Neural cell (in vitro differentiated cells): ENCODE measurements around the gene NGFR. TPM values are rescaled to one million over a fixed set of nuclear protein-coding genes. Genes with fewer than 3 reads are reported as not detected.

Experiments used
- H2AFZ ChIP-seq: fragments of 200-600, 300-800 bp; sonication (generic), shearing (Covaris generic); 2 replicates; pipeline ENCODE4 v1.6.0; 2014; ENCODE audit warnings: low read depth, mild to moderate bottlenecking, antibody characterized with exemption, low read length, moderate library complexity
- H3F3A ChIP-seq: fragments of 200-600 bp; shearing (Covaris generic); 2 replicates; pipeline ENCODE4 v1.6.1; 2016; ENCODE audit warnings: mild to moderate bottlenecking, moderate library complexity, mixed read lengths, antibody characterized with exemption, low read length; ENCODE audit not compliant: insufficient read depth, poor library complexity, severe bottlenecking
- H3K27ac ChIP-seq: fragments of 200-600, 300-800 bp; sonication (generic), shearing (Covaris generic); 2 replicates; pipeline ENCODE4 v1.5.1; 2014; ENCODE audit warnings: mild to moderate bottlenecking, low read length, moderate library complexity
- H3K27me3 ChIP-seq: fragments of 300-800, 200-600 bp; sonication (generic), shearing (Covaris generic); 2 replicates; pipeline ENCODE4 v1.6.0; 2014; ENCODE audit warnings: mild to moderate bottlenecking, low read depth, low read length, moderate library complexity; ENCODE audit not compliant: insufficient read depth
- H3K36me3 ChIP-seq: fragments of 300-800, 200-600 bp; sonication (generic), shearing (Covaris generic); 2 replicates; pipeline ENCODE4 v1.5.1; 2014; ENCODE audit warnings: mild to moderate bottlenecking, antibody characterized with exemption, low read length, moderate library complexity; ENCODE audit not compliant: insufficient read depth
- H3K4me2 ChIP-seq: fragments of 300-800, 200-600 bp; sonication (generic), shearing (Covaris generic); 2 replicates; pipeline ENCODE4 v1.6.0; 2014; ENCODE audit warnings: mild to moderate bottlenecking, low read length
- H3K4me3 ChIP-seq: fragments of 300-800, 200-600 bp; sonication (generic), shearing (Covaris generic); 2 replicates; pipeline ENCODE4 v1.5.1; 2014; ENCODE audit warnings: mild to moderate bottlenecking, low read length, moderate library complexity
- H3K79me2 ChIP-seq: fragments of 200-600 bp; shearing (Covaris generic); replicated peaks from 2 replicates; pipeline ENCODE4 v1.6.0; 2014; ENCODE audit warnings: mild to moderate bottlenecking, low read length, moderate library complexity; ENCODE audit not compliant: insufficient read depth
- H3K9ac ChIP-seq: fragments of 300-800, 200-600 bp; sonication (generic), shearing (Covaris generic); 2 replicates; pipeline ENCODE4 v1.6.1; 2016; ENCODE audit warnings: mild to moderate bottlenecking, low read length, mixed read lengths
- H3K9me2 ChIP-seq: fragments of 200-600 bp; shearing (Covaris generic); 2 replicates; pipeline ENCODE4 v1.6.1; 2016; ENCODE audit warnings: mild to moderate bottlenecking, low read length, mixed read lengths; ENCODE audit not compliant: insufficient read depth
- H3K9me3 ChIP-seq: fragments of 200-600, 300-800 bp; sonication (generic), shearing (Covaris generic); 2 replicates; pipeline ENCODE4 v1.6.1; 2016; ENCODE audit warnings: mild to moderate bottlenecking, mixed run types, low read length, moderate library complexity, mixed read lengths
- H4K20me1 ChIP-seq: fragments of 200-600 bp; shearing (Covaris generic); 2 replicates; pipeline ENCODE4 v1.6.1; 2016; ENCODE audit warnings: mild to moderate bottlenecking, mixed run types; ENCODE audit not compliant: insufficient read depth
- EP300 ChIP-seq: fragments of 450-650 bp; conservative IDR thresholded peaks from 2 replicates; pipeline ENCODE4 v1.6.1; 2014; ENCODE audit warnings: antibody characterized with exemption, mild to moderate bottlenecking, moderate library complexity; ENCODE audit not compliant: poor library complexity, severe bottlenecking
- EZH2 ChIP-seq: fragments of 200-600, 300-800 bp; shearing (Covaris generic), sonication (generic); IDR thresholded peaks from 2 replicates; pipeline ENCODE4 v1.6.1; 2014; ENCODE audit warnings: antibody characterized with exemption, low read length, borderline replicate concordance, mild to moderate bottlenecking; ENCODE audit not compliant: insufficient read depth, poor library complexity, severe bottlenecking
- MXI1 ChIP-seq: fragments of 450-650 bp; conservative IDR thresholded peaks from 2 replicates; pipeline ENCODE4 v1.6.1; 2014; ENCODE audit warnings: antibody characterized with exemption, mild to moderate bottlenecking; ENCODE audit not compliant: poor library complexity, severe bottlenecking
- POLR2AphosphoS5 ChIP-seq: IDR thresholded peaks from 2 replicates; pipeline ENCODE4 v1.6.1; 2012
- RAD21 ChIP-seq: fragments of 450-650 bp; conservative IDR thresholded peaks from 2 replicates; pipeline ENCODE4 v1.6.1; 2014; ENCODE audit warnings: antibody characterized with exemption, mild to moderate bottlenecking, moderate library complexity
- REST ChIP-seq: IDR thresholded peaks from 2 replicates; pipeline ENCODE4 v1.6.1; 2012; ENCODE audit warnings: borderline replicate concordance
- SMC3 ChIP-seq: fragments of 450-650 bp; conservative IDR thresholded peaks from 2 replicates; pipeline ENCODE4 v1.6.1; 2014; ENCODE audit warnings: antibody characterized with exemption, mild to moderate bottlenecking, moderate library complexity; ENCODE audit not compliant: poor library complexity
- TAF1 ChIP-seq: IDR thresholded peaks from 2 replicates; pipeline ENCODE4 v1.6.1; 2012; ENCODE audit warnings: low read depth
- polyA plus RNA-seq: library from polyadenylated mRNA; depleted of rRNA; stranded (reverse); fragments of >200 nt; gene quantifications from 2 replicates; pipeline ENCODE4 v1.2.3, GENCODE V29; 2014
- TF ChIP-seq, protein P1 (sequence below): fragments of 450-650 bp; IDR thresholded peaks from 2 replicates; pipeline ENCODE4 v1.5.1; 2014; ENCODE audit warnings: antibody characterized with exemption, mild to moderate bottlenecking, moderate library complexity; ENCODE audit not compliant: poor library complexity, severe bottlenecking

Gene NGFR
- polyA plus RNA-seq, 1 donor from 2014 or later: 3.6 TPM

DNA sequence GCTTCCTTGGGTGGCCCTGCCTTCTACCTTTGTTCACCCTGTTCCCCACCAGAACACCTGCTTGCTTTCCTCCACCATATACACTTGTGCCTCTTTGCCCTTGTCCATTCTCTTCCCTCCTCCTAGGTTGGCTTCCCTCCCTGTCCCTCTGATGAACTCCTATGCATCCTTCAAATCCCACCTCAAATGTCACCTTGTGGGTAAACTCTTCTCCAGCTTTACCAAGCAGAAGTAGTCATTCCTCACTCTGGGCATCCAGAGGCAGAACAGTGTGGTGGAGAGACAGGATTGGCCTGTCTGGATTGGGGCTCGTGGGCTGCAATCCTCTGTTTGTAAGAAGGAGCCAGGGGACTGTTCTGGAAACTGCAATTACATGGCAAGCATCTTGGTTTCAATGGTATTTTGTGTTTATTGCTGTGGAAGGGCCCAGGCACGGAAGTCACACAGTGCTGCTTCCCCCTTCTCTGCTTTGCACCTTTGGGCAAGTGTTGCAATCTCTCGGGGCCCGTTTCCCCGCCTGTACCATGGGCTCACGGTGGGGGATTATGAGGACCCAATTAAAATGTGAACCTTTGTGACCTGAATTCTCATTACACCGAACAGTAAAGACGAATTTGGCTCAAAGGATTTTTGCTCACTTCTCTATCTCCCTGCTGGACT, 58.7 kb downstream of the NGFR start:
- Histone ChIP-seq H3K9ac (no peak overlapping the region), H3K27me3 (no peaks in the 10 kb centered on the region), H4K20me1 (no peaks in the 10 kb centered on the region), H3K9me2 (no peaks in the 10 kb centered on the region), H3K4me2 (no peak overlapping the region), H3F3A (no peaks in the 10 kb centered on the region), H3K27ac (no peak overlapping the region), H3K9me3 (no peaks in the 10 kb centered on the region), H3K36me3 (no peaks in the 10 kb centered on the region), H2AFZ (no peak overlapping the region), H3K4me3 (no peak overlapping the region), H3K79me2 (no peaks in the 10 kb centered on the region)
- TF ChIP-seq EP300 (no peak), TAF1 (no peak), REST (no peak), RAD21 (no peak), MXI1 (no peak), EZH2 (no peak), POLR2AphosphoS5 (no peak), SMC3 (no peak)
- TF ChIP-seq, protein P1, sequence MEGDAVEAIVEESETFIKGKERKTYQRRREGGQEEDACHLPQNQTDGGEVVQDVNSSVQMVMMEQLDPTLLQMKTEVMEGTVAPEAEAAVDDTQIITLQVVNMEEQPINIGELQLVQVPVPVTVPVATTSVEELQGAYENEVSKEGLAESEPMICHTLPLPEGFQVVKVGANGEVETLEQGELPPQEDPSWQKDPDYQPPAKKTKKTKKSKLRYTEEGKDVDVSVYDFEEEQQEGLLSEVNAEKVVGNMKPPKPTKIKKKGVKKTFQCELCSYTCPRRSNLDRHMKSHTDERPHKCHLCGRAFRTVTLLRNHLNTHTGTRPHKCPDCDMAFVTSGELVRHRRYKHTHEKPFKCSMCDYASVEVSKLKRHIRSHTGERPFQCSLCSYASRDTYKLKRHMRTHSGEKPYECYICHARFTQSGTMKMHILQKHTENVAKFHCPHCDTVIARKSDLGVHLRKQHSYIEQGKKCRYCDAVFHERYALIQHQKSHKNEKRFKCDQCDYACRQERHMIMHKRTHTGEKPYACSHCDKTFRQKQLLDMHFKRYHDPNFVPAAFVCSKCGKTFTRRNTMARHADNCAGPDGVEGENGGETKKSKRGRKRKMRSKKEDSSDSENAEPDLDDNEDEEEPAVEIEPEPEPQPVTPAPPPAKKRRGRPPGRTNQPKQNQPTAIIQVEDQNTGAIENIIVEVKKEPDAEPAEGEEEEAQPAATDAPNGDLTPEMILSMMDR: no peak

DNA sequence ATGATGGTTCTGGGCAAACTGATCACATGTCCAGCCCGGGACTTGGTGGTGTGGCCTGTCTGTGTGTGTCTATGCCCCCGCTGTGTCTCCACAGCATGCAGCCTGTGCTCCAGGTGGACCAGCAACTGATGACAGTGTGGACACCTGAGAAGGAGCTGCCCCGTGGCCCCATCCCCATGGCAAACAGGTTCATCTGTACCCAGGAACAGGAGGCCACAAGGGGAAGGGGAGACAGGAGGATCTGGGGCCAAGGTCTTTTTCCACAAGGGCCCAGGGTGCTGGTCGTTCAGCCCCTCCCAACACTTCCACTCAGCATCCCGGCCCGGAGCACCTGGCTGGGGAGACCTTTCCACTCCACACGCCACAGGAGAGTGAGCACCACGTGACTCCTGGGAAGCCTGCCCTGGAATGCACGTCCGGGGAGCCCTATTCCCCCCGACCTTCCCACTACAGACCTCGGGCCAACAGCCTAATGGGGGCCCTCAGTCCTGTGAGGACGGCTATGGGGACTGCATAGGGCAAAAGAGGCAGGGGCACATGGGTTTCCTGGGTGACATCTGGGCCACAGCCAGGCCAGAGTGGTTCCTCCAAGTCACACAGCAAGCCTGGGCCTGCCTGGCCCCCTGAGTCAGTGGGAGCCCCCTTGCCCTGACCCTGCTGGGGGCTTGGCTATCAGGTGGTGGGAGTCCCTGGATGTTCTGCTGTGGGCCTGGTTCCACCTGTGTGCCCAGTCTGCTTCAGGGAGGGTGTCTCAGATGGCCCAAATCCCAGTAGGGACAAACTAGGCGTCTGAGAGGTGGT, 59.8 kb downstream of the NGFR start:
- Histone ChIP-seq H3K4me2 (no peak overlapping the region), H3K27ac (no peak overlapping the region), H3K27me3 (no peaks in the 10 kb centered on the region), H3K79me2 (no peaks in the 10 kb centered on the region), H3K9ac (no peak overlapping the region), H3K4me3 (no peak overlapping the region), H3K9me3 (no peaks in the 10 kb centered on the region), H3F3A (no peaks in the 10 kb centered on the region), H3K36me3 (no peaks in the 10 kb centered on the region), H3K9me2 (no peaks in the 10 kb centered on the region), H2AFZ (no peak overlapping the region), H4K20me1 (no peaks in the 10 kb centered on the region)
- TF ChIP-seq EP300: no peak
- TF ChIP-seq SMC3: no peak
- TF ChIP-seq MXI1: no peak
- TF ChIP-seq REST: no peak
- no peak for TF ChIP-seq EZH2
- TF ChIP-seq TAF1: no peak
- no peak for TF ChIP-seq RAD21
- TF ChIP-seq, protein P1: no peak
- no peak for TF ChIP-seq POLR2AphosphoS5
